AML-193 (cell line): ENCODE data around the gene BCL2L2.
"Not testable (repeated sequence)": the region's sequence is repeated elsewhere in the genome, so short reads cannot be mapped to it uniquely, and the experiment has no call there.

Experiments
- DNase-seq, 2 experiments: peaks; one replicate each; lab custom pipeline; 2025; lab: John Stamatoyannopoulos, UW

Gene BCL2L2, protein sequence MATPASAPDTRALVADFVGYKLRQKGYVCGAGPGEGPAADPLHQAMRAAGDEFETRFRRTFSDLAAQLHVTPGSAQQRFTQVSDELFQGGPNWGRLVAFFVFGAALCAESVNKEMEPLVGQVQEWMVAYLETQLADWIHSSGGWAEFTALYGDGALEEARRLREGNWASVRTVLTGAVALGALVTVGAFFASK

DNA sequence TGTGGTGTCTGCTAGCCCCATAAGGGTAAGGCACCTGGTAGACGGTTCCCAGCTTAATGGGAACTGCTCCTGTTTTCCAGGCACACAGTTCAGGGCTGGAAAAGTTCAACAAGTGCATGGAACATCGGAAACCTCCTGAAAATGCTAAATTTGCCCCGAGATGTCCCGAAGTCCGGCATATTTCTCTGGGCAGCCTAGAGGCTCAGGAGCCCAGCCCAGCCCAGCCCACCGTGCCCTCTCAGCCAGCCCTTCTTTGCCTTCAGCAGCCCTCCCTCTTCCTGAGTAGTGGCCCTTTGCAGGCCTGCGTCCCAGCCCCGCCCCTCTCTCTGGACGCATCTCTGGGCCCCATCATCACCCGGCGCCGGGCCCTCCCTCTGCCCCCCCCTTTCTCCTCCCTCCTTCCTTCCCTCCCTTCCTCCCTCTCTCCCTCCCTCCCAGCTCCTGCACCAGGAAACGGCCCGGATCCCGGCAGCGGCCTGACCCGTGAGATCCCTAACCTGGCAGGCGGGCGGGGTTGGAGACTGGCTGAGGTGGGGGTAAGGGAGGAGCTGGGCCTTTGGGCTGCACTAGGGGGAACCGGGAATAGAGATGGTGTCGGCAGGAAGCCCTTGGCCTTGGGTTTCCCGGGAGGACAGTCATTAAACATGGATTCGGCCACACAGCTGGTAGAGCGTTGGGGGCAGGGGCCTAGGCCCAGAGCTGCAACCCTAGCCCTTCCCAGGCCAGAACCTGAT, at the start of gene BCL2L2:
TSS of gene BCL2L2 (plus strand) at position 422 of the 734 bp plus-strand sequence. CDS start 935 bp downstream, outside the sequence.
- peak; percentile 61 to 67 for DNase-seq

GRCh38 chr14:23258256-23258655, 48.4 kb upstream of the BCL2L2 start:
- DNase-seq = no peak

- DNase-seq = no peak
Measured at GRCh38 chr14:23259426-23259825, 47.2 kb upstream of the BCL2L2 start.

- DNase-seq = not testable (repeated sequence)
Measured at GRCh38 chr14:23260849-23261248, 45.8 kb upstream of the BCL2L2 start.

DNA sequence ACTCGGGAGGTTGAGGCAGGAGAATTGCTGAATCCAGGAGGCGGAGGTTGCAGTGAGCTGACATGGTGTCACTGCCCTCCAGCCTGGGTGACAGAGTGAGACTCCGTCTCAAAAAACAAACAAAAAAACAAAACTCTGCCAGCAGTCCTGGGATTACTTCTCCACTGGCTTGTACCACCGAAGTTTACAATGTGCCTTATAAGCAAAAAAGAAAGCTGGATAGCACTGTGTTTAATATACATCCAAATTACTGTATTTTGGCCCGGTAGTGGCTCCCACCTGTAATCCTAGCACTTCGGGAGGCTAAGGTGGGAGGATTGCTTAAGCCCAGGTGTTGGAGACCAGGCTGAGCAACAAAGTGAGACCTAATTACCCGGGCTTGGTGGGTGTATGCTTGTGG, 37.4 kb upstream of the BCL2L2 start:
- DNase-seq = no peak

DNA sequence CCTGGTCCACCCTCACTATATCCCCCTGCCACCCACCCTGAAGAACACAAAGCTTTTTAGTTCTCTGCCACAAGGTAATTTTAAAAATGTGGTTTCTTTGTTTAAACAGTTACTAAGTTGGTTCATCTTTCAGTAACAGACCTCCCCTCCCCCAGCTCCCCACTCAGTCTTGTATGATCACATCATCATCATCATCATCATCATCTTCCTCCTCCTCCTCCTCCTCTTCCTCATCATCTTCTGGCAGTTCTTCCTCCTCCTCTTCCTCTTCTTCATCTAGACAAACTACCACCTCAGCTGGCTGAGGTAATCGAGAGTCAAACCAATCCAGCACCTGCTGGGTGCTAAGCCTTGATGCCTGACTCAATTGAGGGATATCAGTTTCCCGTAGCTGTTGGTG, 31.2 kb upstream of the BCL2L2 start:
- no peak for DNase-seq

GRCh38 chr14:23277189-23277588, 29.4 kb upstream of the BCL2L2 start:
- DNase-seq = no peak

DNA sequence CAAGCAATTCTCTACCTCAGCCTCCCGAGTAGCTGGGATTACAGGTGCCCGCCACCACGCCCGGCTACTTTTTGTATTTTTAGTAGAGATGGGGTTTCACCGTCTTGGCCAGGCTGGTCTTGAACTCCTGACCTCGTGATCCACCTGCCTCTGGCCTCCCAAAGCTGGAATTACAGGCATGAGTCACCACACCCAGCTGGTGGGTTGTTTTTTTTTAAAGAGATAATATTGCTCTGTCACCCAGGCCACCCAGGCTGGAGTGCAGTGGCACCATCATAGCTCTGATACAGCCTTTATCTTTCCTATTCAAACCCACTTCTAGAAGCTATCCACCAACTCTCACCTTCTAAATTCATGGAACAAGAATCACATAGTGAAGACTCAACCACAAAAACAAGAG, 28.7 kb upstream of the BCL2L2 start:
- DNase-seq = not testable (repeated sequence)

DNA sequence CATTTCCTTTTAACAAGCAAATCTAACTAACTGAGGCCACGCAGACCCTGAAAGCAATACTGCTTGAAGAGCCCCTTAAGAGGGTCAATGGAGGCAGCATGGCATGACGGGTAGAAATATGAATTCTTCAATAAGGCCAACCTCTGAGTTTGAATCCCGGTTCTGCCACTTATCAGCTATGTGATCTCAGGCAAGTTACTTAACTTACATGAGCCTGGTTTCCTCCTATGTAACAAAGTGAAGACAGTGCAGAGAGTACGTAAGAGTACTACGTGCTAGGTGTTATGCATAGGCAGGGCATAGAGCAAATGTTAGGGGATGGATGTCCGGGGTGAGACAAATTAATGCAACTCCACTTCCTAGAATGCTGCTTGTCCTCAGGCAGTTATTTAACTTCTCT, 25.4 kb upstream of the BCL2L2 start:
- no peak for DNase-seq

DNA sequence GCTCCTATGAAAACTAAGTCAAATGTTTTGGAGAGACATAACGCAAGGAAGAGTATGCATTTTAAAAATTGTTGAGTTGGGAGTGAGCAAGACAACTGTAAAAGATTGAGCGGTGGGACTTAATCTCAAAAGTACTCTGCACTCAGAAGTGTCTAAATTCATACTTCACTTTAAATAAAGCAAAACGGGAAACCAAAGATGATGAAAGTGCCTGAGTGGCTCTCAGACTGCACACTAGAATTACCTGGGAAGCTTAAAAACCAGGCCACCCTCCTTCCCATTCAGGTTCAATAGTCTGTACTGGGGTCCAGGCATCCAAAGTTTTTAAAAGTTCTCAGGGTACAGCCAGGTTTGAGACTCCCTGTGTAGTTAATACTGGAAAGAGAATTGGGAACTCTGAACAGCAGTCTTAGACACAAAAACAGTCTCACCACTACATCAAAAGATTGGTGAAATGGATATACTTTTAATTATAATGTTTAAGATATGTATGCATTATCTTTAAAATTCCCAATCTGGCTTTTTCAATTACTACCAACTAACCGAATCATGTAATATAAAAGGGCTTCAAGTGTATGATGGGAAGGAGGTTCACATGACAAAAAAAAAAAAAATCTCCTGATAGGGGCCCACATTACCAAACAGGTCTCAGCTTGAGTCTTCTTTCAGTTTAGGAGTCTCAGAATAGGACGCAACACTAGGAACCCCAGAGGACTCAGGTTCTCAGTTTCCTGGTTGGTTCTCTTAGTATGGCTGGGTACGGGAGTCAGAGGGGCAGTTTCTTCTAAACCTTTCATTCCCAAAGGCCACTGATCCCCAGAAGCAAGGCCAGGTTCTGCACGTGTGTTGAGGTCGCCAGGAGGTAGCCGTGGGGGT, 21.7 kb upstream of the BCL2L2 start:
- DNase-seq = peak; percentile 4 to 14

DNA sequence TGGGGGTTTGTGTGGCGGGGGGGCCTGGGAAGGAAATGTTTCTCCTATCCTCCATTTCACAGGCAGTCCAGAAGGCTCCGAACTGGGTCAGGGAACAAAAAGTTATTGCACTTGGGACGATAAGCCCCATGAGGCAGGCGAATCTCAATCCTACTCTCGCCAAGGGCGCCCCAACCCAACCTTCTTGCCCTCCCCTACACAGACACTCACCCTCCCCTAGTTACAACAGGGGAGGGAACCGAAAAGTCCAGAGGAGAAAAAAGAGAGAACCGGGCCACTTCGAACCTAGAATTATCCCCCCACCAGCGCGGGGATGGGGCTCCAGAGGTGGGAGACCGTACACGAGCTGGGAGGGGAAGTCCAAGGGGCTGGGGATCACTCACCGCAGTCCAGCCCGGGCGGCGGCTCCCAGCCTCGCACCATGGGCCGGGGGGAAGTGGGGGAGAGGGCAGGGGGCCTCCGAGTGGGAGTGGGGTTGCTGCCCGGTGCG, 21.1 kb upstream of the BCL2L2 start:
- DNase-seq = peak in 1 of 2 experiments; percentile 47

DNA sequence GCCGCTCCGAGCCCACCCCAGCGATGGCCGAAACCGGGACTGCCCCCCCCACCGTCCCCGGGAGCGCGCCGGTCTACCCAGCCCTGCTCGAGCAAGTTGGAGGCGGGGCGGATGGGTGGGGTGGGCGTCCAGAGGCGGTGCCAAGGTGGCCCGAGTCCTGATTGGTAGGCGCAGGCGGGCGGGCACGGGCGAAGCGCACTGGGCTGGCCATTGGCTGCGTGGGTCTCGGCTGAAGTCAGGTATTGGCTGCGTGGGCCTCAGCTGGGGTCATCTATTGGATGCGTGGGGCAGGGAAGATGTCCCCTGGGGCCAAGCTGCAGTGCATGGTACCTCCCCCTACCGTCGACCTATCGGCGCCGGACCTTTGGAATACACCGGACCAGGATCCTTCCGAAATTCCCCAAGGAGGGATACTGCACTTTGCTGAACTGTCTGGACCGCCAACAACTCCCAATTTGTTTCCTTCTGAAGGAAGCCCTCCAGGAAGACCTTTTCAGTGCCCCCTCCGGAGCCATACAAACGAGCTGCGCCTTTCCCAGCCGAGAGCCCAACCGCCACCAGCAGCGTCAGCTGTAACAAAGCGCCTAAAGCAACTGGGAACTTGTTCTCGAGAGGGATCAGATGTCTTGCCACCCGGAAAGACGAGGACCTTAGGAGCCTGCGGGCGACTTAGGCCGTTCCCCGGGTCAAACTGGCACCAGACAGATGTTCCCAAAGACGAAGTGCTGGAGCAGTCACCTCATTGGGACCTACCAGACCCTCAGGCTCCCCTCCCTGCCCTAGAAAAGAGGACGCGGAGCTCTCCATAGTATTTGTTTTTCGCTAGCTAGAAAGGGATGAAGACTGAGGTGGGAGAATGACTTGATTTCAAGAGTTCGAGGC, 20.4 kb upstream of the BCL2L2 start, which contains the start of gene HOMEZ:
TSS of gene HOMEZ (minus strand) at position 113 of the 882 bp plus-strand sequence. CDS start 180 bp downstream, outside the sequence.
- peak; percentile 94 to 95 for DNase-seq

- DNase-seq = peak; percentile 4 to 29
Measured at GRCh38 chr14:23286902-23287479, 19.6 kb upstream of the BCL2L2 start.

GRCh38 chr14:23294734-23295561, 11.7 kb upstream of the BCL2L2 start:
- DNase-seq = peak; percentile 56 to 58

- no peak for DNase-seq
Measured at GRCh38 chr14:23296012-23296777, 10.4 kb upstream of the BCL2L2 start.

DNA sequence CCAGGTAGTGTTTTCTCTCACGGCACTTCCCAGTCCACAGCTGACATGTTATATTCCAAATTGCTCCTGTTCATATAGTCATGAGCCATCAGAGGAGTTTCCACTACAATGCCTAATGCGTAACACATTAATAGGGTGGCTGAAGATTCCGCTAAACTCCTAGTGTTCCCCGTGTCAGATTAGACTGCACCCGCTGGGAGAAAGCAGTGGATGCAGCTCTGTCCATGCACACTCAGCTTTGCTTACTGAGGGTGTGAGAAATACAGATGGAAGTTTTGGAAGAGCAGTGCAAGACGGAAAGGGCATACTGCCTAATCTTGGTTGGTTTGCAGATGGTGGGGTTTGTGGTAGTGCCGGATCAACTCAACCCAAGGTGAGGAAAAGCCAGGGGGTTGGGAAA, 9.5 kb upstream of the BCL2L2 start:
- DNase-seq = no peak

DNA sequence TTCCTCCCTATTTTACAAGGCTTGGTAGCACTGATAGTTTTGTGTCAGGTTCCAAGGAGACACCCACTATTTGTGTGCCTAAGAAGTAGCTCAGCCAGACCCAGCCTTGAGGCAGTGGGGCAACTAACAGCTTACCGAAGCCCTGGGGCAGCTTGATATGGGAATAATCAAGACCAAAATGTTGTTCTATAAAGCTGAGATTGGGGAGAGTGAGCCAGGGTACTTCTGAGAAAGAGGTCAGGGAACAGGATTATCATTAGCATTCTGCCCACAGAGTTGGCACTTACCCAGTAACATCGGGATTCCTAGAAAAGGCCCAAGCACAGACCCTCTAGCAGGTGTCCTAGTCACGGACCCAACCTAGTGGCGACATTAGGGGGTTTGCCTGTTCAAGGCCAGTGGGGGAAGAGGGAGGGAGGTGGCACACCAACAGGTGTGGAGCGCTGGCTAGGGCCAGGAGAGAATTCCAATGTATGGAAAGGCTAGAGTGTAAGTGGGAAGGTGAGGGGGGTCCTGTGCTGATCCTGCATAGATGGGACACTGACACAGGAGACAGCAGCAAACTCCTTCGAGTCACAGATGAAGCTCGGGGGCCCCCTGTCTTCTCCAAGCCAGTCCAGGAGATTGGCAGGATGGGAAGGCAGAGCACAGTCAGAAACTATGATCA, 8.9 kb upstream of the BCL2L2 start:
- DNase-seq = no peak

GRCh38 chr14:23299211-23299957, 7.2 kb upstream of the BCL2L2 start:
- DNase-seq = peak in 1 of 2 experiments; percentile 10
